ENCODE data around the gene SH2D4B.

DNA sequence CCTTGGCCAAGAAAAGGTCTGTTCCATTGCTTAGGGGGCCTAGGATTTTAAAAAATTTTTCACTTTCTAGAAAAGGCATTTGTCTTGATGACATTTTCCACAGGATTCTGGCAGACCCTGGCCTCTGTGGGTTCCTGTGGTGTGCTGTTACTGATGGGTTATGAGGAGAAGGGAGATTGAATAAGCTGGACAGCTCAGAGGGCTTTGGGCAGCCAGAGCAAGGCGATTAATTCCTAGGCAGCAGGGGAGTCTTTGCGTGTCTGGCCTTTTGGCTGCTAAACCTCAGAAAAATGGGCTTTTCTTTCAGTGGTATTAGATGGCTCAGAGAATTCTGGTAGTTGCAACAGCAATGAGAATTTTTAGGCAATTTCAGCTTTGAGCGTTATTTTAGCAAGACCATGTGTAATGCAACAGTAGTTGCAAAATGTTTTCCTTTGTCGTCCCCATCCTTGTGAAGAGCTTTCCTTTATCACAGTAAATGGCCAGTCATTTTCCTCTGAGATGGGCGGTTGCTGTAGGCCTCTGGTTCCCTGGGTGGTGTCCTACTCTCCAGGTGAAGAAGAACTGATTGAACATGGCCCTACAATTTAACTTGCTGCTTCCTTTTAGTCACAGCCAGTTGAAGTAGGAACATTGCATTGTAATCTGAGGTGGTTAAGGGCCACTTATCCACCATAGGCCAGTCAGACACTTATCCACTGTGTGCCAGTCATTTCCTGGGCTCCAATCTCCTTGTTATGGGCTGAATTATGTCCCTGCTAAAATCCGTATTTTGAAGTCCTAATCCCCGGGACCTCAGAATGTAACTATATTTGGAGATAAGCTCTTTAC lies 43.2 kb downstream of the SH2D4B start:
- TF ChIP-seq, protein P1, sequence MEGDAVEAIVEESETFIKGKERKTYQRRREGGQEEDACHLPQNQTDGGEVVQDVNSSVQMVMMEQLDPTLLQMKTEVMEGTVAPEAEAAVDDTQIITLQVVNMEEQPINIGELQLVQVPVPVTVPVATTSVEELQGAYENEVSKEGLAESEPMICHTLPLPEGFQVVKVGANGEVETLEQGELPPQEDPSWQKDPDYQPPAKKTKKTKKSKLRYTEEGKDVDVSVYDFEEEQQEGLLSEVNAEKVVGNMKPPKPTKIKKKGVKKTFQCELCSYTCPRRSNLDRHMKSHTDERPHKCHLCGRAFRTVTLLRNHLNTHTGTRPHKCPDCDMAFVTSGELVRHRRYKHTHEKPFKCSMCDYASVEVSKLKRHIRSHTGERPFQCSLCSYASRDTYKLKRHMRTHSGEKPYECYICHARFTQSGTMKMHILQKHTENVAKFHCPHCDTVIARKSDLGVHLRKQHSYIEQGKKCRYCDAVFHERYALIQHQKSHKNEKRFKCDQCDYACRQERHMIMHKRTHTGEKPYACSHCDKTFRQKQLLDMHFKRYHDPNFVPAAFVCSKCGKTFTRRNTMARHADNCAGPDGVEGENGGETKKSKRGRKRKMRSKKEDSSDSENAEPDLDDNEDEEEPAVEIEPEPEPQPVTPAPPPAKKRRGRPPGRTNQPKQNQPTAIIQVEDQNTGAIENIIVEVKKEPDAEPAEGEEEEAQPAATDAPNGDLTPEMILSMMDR (IDR thresholded peaks at IDR 0.05), result no peak
- no peak for TF ChIP-seq POLR2AphosphoS5 (IDR thresholded peaks at IDR 0.05; ENCODE audit: low read depth, low read length)
